NCI-H446 treated with DMSO at 0.1 percent for 48 hours (cell line): ENCODE measurements around the gene SMIM3.
"Not testable (repeated sequence)": the region's sequence is repeated elsewhere in the genome, so short reads cannot be mapped to it uniquely, and the experiment has no call there.

Experiments used
- DNase-seq: peaks from one replicate; lab custom pipeline; 2025; lab: John Stamatoyannopoulos, UW

Gene SMIM3

DNA sequence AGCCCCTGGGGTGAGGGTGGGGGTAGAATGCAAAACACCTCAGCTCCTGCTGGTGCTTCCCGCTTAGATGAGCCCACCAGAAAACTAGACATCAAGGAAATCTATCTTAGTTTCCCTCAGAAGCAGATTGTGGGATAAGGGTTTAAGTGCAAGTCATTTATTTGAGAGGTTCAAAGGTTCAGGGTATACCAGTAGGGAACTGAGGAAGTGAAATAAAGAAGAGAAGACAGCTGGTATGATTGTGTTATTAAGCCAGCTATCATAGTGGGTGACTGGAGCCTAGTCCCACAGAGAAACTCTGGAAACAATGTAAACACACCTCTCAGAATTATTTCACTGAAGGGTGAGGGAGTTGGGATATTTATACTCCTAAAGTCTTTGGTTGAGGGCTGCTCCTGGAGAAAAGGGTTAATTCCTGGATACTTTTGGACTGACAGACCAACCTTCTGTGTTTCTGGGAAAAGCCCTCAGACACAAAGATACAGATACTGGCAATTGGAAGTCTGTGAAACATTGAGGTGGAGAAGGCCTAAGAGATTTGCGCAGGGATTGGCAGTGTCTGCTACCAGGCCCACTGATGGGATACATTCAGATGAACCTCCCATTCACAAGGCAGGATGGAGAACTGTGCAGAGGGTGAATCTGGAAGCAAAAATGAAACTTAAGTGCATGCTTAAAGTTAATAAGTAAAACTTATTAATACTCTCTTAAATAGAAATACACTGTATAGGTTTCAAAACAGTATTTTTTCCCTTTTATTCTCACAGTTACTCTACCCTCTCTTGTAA is 13.4 kb upstream of the SMIM3 start:
- DNase-seq: no peak

DNA sequence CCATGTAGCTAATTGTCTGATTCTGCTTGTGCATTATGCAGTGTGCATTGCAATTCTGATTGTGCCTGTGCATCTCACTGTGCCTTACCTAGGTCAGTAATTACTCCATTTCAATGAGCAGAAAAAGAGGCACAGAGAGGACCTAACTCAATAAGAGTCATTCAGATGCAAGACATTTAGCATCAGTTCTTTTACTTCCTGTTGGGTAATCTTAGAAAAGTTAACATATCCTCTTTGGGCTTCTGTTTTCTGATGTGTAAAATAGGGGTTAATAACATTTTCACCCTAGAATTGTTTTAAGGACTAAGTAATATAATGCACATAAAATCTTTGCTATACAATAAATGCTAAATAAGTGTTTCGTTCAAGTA is 12.8 kb upstream of the SMIM3 start:
- no peak for DNase-seq

DNA sequence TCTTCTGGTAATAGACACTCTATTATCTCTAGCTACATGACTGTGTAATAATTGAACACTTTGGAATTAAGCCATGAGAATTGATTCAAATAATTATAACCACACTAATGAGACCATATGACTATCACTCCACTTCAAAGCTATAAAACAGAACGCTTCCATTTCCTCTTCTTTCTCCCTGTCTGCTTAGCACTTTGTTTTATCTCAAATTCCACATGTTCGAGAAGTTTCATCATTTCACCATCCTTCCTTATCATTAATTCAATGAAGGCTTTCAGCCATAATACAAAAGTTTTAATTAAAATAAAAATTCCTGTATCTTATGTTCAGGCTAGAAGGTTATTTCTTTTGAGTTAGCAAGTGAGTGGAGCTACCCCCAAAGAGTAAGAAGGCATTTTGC is 12.3 kb upstream of the SMIM3 start:
- DNase-seq: no peak

DNA sequence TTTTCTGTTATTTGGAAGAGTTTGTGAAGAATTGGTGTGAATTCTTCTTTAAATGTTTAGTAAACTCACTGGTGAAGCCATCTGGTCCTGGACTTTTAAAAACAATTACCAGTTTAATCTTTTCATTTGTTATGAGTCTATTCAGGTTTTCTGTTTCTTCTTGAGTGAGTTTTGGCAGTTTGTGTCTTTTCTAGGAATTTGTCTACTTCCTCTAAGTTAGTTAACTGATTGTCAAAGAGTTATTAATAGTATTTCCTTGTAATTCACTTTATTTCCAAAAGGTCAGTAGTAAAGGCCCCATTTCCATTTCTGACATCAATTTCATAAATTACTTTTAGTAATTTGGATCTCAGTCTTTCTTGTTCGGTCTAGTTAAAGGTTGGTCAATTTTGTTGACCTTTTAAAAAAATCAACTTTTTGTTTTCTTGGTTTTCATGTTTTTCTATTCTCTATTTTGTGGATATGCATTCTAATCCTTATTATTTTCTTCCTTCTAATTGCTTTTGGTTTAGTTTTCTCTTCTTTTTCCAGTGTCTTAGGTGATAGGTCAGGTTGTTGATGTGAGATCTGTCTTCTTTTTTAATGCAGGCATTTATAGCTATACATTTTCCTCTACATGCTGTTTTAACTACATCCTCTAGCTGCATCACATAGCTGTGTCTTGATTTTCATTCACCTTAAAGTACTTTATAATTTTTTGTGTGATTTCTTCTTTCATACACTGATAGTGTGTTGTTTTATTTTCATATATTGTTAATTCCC is 7.3 kb upstream of the SMIM3 start:
- no peak for DNase-seq

DNA sequence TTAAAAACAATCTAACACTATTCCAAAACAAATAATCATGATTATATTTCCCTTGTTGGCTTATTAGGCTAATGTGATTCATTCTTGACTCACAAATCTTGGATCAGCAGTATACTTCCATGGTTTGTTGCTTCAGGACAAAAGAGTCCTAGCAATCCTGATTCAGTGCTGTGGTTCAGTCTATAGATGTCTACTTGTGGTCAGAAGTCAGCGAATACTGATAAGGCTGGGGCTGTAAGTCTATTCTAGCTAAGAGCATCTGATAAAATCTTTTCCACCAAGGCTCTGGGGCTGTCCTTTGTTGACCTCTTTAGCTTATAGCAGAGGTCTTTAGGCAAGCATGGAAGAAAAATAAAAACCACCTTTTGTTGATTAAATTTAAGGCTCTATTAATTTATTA is 4.4 kb upstream of the SMIM3 start:
- no peak for DNase-seq

DNA sequence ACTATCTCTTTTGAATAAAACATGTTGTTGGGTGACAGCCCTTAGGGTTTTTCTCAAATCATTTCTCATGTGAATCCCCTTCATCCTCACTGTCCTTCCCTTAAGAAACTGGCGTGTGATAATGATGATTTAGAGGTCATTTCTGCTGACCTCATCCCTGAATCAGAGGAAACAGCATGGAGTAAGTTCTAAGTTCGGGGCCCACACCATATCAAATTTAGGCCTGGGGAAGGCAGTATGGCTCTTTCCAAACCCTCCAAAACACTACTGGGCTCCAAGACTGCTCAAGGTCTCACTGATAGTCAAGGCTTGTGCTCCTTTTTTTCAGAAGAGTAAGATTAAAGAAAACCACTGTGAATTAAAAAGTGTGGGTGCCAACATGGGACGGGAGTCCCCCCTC is 872 bp upstream of the SMIM3 start:
- no peak for DNase-seq

DNA sequence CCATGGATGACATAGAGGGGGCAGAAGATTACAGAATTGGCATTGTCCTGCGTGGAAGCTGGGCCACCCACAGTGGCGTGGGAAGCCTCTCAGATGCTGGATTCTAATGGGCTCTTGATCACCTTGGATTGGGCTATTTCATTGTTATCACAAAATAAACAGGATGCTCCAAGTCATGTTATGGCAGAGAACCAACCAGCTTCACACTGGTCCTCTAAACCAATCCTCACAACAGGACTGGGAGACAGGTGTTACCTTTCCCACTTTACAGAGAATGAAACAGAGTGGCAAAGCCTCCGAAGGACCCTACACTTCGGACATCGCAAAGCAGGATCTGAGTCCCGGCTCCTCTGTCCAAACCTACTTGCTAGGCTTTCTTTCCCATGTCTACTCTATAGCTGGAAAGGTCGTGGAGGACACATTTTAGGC is 455 bp upstream of the SMIM3 start:
- DNase-seq: no peak

DNA sequence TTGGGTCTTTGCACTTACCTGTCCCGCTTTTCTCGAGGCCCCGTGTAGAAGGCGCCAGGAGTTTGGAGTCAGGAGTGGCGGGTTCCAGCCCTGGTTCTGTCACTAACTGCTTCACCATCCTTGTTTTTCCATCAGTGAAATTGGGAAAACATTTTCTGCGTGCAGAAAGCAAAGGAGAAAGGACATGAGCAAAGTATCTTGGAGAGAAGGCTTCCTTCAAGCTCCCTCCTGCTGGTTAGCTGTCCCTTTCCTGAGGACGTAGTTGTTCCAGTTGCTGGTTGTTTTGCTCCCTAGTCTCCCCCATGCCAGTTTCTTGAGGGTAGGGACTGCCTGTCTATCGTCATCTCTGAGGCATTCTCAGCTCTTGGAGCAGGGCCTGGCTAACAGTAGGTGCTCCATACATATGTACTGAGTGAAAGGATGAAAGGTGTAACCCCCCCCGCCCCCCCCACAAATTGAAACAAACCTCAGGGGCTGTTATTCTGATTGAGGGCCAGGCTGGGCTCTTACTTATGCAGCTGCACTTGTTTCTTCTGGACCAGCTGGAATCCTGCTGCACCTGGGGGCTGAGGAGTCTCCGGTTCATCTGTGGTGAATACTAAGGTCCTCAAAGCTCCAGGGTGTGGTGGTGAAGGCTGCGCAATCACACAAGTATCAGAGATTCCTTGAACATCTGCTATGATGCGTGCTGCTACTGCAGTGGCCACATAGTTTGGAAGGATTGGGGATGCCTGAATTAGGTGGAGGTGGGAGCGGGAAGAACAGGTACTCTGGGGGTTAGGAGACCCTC is 1.0 kb downstream of the SMIM3 start:
- DNase-seq: no peak

DNA sequence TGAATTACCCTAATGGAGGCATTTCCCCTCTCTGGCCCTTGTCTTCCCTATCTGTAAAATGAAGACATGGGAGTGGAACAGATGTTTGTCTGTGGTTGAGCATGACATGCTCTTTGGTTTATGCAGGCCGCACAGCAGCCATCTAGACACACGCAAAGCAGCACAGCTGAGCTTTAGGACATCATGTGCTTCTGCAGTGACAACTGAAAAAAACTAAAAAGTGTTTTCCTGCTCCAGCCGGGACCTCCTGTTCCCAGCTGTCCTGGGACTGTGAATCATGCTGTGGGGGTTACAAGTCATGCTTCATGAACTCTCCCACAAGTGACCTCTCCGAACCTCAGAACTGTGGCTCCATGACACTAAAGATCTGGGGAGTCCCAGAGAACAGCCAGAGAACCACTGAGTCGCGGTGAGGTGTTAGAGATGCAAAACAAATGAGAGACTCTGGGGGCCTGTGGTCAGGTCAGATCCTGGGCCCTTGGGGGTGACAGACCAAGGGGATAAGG is 1.7 kb downstream of the SMIM3 start:
- no peak for DNase-seq

DNA sequence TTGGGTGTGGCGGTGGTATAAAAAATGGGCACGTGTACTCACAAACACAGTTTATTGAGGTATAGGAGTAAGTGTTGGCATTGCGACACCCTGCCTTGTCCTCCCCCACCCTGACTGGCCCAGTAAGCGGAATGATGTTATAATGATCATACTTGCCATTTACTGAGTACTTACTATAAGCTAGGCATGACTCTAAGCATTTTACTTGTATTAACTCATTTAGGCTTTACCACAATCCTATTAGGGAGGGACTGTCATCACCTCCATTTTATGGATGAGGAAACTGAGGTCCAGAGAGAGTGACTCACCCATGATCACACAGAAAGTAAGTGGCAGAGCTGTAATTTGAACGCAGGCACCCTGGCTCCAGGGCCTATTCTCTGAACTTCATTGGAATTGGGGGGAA is 2.3 kb downstream of the SMIM3 start:
- DNase-seq: no peak

DNA sequence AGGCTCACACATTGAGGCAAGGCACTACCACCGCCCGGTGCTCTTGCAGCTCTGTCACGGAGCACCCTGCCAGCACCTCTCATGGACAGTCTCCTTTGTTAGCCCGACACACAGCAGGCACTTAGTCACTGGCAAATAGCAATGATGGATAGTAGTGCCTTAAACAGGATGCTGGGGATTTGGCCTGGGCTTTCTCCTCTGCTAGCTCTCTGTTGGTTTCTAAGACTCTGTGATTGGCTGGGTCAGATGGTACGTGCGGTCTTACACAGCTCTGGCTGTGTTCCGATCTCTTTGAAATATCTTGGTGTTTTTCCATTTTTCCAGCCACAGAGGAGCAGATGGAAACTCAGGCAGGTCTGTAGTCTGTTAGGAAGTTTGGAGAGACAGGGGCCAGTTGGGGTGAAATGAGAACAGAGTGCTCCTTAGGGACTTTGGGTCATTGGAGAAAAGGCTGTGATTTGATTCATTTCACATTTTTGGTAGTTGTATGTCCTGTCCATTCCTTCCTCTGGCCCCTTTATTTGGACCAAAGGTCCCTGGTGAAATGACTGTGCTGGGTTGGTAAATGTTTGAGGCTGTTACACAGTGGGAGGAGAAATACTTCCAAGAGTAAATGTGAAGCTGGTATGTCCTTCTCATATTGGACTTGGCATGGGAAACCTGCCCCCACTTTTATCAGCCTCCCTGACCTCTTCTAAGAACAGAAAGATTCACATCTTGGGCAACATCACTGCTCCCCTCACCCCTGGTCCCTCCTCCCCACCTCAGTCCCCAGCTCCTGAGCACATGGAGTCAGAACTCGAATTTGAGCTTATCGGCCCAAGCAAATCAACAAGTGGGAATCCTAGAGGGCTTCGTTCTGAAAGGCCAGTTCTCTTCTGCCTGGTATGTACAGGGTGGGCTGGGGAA is 3.4 kb downstream of the SMIM3 start:
- no peak for DNase-seq

DNA sequence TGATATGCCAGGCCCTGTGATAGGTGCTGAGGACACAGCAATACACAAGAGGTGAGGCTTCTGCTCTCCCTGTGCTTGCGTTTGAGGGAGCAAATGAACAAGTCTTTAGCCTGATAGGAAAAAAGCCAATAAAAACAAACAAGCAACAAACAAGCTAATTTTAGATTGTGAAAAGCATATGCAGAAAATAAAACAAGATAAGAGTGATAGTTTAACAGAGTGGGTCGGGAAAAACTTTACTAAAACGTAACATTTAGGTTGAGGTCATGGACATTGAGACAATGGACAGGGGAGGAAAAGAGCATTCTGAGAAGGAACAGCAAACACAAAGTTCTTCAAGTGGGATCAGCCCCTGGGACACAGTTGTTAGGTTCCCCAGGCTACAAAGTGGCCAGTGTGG is 4.3 kb downstream of the SMIM3 start:
- DNase-seq: no peak

DNA sequence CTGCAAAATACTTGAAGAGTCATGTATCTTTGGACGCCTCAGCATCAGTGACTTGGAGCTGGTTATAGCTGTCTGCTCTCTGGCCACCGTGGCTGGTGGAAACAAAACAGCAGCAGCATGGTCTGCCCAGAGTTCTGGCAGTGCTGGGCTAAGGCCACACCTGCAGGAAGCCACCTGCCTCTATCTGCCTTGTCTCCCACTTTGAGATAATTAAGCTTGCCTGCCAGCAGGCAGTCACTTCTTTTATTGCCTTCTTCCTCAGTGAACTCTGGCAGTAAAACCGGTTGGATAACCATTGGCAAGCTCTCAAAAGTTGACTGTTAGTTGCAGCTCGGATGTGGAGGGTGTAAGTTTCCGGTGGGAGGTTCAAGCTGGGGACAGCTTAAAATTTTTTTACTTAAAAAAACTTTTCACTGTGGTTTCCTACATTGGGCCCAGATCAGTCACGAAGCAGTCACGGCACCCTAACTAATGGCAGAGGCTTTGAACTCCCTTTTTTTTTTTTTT is 4.9 kb downstream of the SMIM3 start:
- no peak for DNase-seq

DNA sequence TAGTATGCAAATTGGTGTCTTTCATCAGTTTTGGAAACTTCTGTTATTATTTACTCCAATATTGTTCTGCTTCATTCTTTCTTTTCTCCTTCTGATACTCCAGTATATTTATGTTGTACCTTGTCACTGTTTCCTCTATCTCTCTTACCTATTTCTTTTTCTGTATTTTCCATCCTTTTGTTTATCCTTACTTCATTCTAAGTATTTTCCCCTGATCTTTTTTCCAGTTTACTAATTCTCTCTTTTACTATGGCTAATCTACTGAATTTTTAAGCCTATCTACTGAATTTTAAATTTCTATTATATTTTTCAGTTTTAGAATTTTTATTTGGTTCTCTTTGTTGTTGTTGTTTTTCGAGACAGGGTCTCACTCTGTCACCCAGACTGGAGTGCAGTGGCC is 7.4 kb downstream of the SMIM3 start:
- no peak for DNase-seq

DNA sequence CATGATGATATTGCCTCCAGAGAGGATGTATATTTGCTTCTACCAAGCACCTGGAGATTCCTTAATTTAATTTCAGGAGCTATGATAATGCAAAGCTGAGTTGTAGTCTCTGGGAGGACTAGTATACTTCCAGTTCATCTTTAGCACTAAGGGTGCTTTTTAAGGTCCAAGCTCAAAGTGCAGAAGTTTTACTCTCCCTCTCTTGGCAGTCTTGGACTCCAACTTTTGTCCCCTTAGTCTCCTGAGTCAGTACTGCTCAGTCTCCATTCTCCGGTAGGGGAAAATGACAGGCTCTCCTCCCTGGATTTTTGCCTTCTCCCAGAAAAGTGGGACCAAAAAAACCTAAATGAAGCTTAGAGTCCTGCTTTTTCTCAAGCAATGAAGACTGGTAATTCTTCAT is 8.3 kb downstream of the SMIM3 start:
- no peak for DNase-seq

DNA sequence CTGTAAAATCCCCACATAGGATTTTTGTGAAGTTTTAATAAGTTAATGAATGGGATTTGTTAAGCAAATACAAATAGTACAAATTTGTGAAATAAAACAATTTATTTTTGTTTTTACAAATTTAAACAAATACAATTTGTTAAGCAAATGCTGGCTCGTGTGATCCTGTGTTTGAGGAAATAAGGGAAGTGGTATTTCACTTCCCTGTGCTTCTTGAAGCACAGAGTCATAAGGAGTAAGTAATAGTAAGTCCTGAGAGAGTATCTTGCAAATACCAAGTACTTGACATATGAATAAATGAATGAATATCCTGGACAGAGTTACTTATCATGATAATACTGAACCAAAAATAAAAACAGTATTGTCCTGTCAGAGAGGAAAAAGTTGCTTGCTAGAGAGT is 9.1 kb downstream of the SMIM3 start:
- no peak for DNase-seq

DNA sequence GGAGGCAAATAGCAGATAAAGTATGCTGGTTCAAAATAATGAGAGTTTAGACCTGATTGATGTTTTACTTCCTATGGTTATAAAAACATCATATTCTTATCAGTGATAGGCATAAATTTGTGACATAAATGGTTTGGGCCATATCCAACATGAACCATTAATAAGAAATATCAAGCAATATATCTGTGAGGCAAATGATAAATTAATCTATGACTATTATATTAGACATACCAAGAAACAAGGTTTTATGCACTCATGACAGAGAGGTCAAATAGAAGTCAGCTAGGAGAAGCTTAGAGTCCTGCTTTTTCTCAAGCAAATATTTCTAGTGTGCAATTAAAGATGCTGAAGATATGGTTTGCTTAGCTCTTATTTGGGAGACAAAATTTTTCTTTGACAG is 10.4 kb downstream of the SMIM3 start:
- DNase-seq: no peak

DNA sequence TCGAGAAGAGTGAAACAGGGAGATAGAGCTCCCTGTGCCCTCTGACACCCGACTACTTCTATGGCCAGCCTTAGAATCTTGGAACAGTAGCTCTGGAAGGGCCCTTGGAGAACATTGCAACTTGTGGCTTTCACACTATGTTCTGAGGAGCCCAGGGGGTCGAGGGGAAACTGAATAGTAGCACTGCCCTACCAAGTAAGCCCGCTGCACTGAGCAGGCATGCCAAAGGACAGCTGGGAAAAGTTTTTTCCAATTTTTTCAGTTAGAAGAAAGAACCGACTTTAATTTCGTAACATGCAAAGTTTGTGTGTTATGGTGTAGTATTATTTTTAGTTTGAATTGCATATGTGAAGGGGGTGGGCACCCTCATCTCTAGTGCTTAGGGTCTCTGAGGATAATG is 10.9 kb downstream of the SMIM3 start:
- DNase-seq: no peak

DNA sequence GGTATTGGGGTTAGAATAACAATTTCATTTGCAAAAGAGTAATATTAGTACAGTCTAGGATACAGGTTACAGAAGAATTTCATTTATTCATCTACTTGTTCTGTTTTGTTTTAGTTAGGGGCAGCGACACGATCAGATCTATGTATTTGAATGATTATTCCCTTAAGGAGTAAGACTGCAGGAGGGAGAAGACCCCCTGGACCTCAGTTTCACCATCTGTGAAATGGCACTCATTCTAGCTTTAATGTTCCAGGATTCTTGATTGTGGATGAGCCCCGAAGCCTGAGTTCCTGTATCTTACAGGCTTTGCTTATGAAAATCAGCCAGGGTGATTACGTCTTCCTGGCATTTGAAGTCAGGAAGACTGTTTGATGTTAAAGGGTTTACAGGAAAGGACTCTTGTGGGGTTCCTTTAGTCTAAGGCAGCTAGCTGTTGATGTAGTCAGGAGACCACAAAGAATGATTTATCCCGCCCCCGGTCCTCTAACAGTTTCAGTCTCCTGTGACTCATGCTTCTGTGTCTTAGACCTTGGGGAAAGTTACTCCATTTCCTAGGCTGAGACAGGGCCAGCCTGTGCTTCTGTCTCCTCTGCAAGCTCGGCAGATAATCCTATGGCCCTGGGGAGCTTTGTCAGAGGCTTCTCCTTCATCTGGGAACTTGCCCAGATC is 11.5 kb downstream of the SMIM3 start:
- no peak for DNase-seq

DNA sequence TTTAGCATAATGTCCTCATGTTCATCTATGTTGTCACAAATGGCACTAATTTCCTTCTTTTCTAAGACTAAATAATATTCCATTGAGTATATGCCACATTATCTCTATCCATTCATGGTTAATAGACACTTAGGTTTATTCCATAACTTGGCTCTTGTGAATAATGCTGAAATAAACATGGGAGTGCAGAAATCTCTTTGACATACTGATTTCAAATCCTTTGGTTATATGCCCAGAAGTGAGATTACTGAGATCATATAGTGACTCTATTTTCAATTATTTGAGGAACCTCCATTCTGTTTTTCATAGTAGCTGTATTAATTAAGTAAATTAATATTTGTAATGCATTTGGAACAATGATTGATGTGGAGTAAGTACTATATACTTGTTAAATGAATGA is 13.0 kb downstream of the SMIM3 start:
- DNase-seq: no peak

DNA sequence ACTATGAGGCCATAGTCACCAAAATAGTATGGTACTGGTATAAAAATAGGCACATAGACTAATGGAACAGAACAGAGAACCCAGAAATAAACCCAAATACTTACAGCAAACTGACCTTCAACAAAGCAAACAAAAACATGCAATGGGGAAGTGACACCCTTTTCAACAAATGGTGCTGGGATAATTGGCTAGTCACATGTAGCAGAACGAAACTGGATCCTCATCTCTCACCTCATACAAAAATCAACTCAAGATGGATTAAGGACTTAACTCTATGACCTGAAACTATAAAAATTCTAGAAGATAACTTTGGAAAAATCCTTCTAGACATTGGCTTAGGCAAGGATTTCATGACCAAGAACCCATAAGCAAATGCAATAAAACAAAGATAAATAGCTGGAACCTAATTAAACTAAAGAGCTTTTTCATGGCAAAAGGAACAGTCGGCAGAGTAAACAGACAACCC is 14.9 kb downstream of the SMIM3 start:
- DNase-seq: not testable (repeated sequence)
